Raji (cell line): ENCODE measurements around the gene LSR.

Experiments
- POLR2A ChIP-seq: IDR thresholded peaks from 2 replicates; pipeline ENCODE4 v1.6.1; 2011; ENCODE audit warnings: low read depth, low read length, control low read depth; ENCODE audit not compliant: insufficient read depth

Gene LSR

GRCh38 chr19:35294859-35295791, 46.3 kb downstream of the LSR start:
- TF ChIP-seq POLR2A: no peak

GRCh38 chr19:35295792-35296462, 47.1 kb downstream of the LSR start:
- TF ChIP-seq POLR2A: no peak

DNA sequence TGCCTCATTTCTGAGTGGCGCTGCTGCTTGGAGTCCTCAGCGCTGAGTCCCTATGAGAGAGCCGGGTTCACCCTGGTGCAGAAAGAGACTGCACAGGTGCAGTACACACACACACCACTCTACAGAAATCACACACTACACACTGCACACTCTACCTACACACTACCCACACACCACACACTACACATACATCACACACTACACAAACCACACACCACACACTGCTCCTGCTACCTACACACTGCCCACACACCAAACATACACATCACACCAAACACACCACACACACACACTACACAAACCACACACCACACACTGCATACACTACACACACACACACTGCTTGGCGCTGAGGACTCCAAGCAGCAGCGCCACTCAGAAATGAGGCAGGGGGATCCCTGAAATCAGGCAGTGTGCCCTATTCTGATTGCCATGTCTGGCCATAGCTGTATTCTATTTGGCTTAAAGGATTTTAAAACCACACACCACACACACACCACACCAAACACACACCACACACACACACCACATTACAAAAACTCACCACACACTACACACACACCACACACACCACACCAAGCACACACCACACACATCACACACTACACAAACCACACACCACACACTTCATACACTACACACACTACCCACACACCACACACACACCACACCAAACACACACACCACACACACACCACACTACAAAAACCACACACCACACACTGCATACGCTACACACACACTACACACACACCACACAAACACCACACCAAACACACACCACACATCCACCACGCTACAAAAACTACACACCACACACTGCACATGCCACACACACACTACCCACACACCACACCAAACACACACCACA, 48.1 kb downstream of the LSR start:
- no peak for TF ChIP-seq POLR2A

- TF ChIP-seq POLR2A: no peak
Observed at GRCh38 chr19:35297515-35297848, 48.7 kb downstream of the LSR start.

- no peak for TF ChIP-seq POLR2A
Observed at GRCh38 chr19:35297922-35298321, 49.1 kb downstream of the LSR start.

DNA sequence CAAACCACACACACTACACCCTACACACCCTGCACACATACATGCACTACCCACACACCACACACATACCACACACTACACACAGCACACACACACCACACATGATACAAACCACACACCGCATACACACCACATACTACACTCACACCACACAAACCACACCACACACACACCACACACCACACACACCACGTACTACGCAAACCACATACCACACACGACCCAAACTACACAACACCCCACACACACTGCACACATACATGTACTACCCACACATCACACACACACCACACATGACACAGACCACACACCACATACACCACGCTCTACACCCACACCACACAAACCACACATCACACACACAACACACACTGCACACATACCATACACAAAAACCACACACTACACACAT, 49.8 kb downstream of the LSR start:
- no peak for TF ChIP-seq POLR2A

- TF ChIP-seq POLR2A: no peak
Observed at GRCh38 chr19:35299523-35300338, 50.9 kb downstream of the LSR start.

DNA sequence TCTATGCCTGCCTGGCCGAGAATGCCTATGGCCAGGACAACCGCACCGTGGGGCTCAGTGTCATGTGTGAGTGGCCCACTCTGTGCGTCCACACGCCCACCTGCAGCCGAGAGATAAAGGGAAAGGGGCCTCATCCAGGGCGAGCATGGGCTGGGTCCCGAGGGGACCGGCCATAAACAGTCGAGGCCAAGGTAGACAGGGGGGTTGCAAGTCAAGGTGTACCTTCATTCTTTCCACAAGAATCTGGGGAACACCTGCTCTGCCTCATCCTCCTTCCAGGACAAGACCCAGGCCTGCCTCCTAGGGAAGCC, 51.5 kb downstream of the LSR start:
- TF ChIP-seq POLR2A: no peak

DNA sequence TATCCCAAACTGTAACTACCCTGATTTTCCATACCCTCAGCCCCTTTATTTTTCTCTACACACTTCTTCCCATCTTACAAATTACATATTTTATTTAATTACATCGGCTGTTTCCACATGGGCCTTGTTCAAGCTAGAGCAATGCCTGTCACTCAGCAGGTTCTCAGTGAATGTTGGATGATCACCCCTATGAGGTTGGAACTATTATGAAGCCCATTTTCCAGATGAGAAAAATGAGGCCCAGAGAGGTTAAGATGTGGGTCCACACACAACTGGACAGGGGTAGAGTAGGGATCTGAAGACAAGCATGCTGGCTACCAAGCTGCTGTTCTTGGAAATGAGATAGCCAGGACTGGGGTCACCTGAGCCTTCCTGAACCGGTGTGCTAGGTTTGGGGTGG, 53.2 kb downstream of the LSR start:
- TF ChIP-seq POLR2A: no peak

DNA sequence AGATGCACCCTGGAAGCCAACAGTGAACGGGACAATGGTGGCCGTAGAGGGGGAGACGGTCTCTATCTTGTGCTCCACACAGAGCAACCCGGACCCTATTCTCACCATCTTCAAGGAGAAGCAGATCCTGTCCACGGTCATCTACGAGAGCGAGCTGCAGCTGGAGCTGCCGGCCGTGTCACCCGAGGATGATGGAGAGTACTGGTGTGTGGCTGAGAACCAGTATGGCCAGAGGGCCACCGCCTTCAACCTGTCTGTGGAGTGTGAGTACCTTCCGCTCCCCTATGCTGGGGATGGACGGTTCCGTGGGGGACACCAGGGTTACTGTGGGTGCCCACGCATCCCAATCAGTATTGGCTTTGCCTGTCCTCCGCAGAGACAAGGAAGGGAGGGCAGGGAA, 53.6 kb downstream of the LSR start:
- TF ChIP-seq POLR2A: no peak

DNA sequence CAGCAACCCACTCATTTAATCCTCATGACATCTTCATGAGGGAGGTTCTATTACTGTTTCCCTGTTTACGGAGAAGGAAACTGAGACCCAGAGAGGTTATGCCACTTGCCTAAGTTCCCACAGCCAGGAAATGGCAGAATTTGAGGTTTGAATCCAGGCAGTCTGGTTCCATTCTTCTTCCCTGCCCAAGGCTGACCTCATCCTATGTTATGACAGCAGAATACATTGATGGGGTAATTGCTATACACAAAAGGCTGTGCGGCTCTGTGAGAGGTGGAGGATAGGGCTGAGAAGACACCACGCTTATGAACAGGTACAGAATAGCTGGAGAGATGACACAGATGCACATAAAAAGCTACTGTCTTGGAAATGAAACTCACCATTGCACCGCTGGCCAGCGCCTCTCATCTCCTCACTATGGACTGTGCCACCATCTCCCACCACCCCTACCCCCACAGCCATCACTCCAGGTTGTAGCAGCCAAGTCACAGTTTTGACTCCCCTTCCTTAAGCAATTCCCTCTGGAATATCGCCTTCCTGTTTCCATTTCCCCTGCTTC, 54.6 kb downstream of the LSR start:
- TF ChIP-seq POLR2A: no peak

DNA sequence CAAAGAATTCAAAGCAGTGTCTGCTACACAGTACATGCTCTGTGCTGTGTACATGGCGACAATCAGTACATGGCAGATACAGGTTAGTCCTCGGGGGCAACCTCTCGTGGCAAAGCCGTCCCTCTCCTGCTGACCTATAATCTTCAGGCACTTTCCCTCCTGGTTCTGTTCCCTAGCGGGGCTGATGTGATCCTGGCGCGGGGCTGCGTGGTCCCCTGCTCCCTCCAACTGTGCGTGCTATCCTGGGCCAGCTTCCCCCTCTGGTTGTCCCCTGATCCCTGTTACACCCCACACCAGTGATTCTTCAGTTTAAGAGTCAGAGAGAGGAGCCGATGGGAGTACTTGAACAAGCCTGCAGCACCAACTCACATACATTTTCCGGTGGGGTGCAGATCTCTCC, 55.2 kb downstream of the LSR start:
- no peak for TF ChIP-seq POLR2A

DNA sequence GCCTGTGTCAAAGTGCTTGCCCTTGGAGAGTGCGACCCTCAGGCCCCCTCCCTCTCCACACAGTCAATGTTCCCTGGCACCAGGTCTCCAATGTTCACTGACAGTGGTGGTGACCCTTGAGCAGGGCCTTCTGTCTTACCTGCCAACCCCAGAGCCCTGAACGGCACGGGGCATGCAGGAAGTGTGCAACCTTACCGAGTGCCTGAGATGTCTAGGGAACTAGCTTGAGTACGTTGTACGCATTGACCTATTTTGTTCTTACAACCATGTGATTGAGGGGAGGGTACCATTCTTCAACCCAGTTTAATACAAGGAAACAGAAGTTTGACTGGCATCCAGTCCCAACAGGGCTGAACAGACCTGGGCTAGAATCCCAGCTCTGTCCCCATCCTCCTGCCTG, 56.4 kb downstream of the LSR start:
- no peak for TF ChIP-seq POLR2A

DNA sequence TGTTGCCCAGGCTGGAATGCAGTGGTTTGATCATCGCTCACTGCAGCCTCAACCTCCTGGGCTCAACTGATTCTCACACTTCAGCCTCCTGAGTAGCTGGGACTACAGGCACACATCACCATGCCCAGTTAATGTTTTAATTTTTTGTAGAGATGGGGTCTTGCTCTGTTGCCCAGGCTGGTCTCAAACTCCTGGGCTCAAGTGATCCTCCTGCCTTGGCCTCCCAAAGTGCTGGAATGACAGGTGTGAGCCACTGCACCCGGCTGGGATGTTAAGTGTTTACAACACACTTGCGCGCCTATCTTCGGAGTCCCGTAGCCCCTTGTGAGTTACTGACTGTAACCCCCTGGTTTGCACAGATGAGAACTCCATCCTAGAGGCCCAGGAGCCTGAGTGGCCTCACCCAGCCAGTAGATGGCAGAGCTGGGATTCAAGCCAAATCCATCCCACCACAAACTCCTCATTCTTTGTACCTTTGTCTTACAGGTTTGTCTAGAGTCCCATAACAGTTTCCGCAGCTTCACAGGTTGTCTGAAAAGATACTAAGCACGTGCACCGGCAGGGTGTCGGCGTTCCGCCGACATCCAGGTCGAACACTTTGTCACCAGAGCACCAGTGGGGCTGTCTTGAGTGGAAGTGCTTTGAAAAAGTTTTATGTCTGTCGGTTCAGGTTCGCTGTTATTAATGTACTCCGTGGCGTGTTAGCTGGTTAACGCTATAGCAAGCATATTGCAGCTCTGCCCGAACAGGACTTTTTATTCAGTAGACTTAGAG, 57.9 kb downstream of the LSR start:
- TF ChIP-seq POLR2A: no peak
